ENCODE measurements around the gene CDK16.

The CDK16 gene

GRCh38 chrX:47228550-47229270 is 10.2 kb downstream of the CDK16 start:
- no peak for DNase-seq (ENCODE audit: low read depth)

- no peak for DNase-seq (ENCODE audit: low read depth)
These were observed 10.9 kb downstream of the CDK16 start for GRCh38 chrX:47229427-47229826.

GRCh38 chrX:47230136-47230868 is 11.8 kb downstream of the CDK16 start:
- no peak for DNase-seq (ENCODE audit: low read depth)

GRCh38 chrX:47231167-47231566 is 12.7 kb downstream of the CDK16 start:
- no peak for DNase-seq (ENCODE audit: low read depth)

- no peak for DNase-seq (ENCODE audit: low read depth)
These were observed 13.8 kb downstream of the CDK16 start for GRCh38 chrX:47232197-47232802.

GRCh38 chrX:47232803-47233332 is 14.4 kb downstream of the CDK16 start, which contains the start of gene USP11:
Gene USP11 (plus strand): TSS chrX:47233009. CDS start chrX:47233044, 35 bp downstream.
- DNase-seq (ENCODE audit: low read depth), result peak; percentile 26

- DNase-seq (ENCODE audit: low read depth), result peak; percentile 87
These were observed 15.0 kb downstream of the CDK16 start for GRCh38 chrX:47233333-47234113.

GRCh38 chrX:47234583-47234982 is 16.1 kb downstream of the CDK16 start:
- no peak for DNase-seq (ENCODE audit: low read depth)

GRCh38 chrX:47235691-47236103 is 17.2 kb downstream of the CDK16 start:
- no peak for DNase-seq (ENCODE audit: low read depth)

- DNase-seq (ENCODE audit: low read depth), result no peak
These were observed 20.7 kb downstream of the CDK16 start for GRCh38 chrX:47239199-47239598.

GRCh38 chrX:47239898-47240545 is 21.5 kb downstream of the CDK16 start:
- no peak for DNase-seq (ENCODE audit: low read depth)

GRCh38 chrX:47240619-47241018 is 22.1 kb downstream of the CDK16 start:
- DNase-seq (ENCODE audit: low read depth), result no peak

- DNase-seq (ENCODE audit: low read depth), result no peak
These were observed 22.9 kb downstream of the CDK16 start for GRCh38 chrX:47241201-47242011.

GRCh38 chrX:47242321-47242720 is 23.8 kb downstream of the CDK16 start:
- DNase-seq (ENCODE audit: low read depth), result no peak

- no peak for DNase-seq (ENCODE audit: low read depth)
These were observed 24.9 kb downstream of the CDK16 start for GRCh38 chrX:47243351-47243750.

GRCh38 chrX:47244676-47245075 is 26.2 kb downstream of the CDK16 start:
- no peak for DNase-seq (ENCODE audit: low read depth)

GRCh38 chrX:47245156-47245555 is 26.7 kb downstream of the CDK16 start:
- DNase-seq (ENCODE audit: low read depth), result no peak

GRCh38 chrX:47247206-47247998 is 28.9 kb downstream of the CDK16 start:
- DNase-seq (ENCODE audit: low read depth), result no peak

- DNase-seq (ENCODE audit: low read depth), result no peak
These were observed 29.5 kb downstream of the CDK16 start for GRCh38 chrX:47247999-47248320.

- DNase-seq (ENCODE audit: low read depth), result no peak
These were observed 30.1 kb downstream of the CDK16 start for GRCh38 chrX:47248576-47248975.
